HG03103 (cell line): ENCODE data around the gene JMY.

Experiments
- ATAC-seq: cut with Tn5 transposase; IDR thresholded peaks from one replicate; pipeline ENCODE4 v1.9.1; 2021; ENCODE audit warnings: low read depth; ENCODE audit not compliant: unreplicated experiment

Gene JMY

DNA sequence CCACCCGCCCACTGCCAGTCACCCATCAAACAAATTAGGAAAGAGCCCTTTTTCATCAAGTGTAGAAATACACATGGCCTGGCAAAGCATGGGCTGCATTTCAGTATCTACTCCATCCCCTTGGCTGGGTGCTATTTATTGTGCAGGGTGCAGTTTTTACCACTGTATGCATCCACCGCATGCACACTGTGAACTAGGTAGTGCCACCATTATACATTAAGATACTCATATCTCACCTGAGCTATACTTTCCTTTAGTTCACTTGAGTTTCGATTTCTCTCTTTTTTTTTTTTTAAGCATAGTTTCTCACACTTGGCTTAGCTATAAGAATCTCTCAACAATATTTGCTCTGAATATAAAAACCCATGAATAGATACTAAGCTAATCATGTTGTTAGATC, 49.4 kb downstream of the JMY start:
- ATAC-seq, result no peak

DNA sequence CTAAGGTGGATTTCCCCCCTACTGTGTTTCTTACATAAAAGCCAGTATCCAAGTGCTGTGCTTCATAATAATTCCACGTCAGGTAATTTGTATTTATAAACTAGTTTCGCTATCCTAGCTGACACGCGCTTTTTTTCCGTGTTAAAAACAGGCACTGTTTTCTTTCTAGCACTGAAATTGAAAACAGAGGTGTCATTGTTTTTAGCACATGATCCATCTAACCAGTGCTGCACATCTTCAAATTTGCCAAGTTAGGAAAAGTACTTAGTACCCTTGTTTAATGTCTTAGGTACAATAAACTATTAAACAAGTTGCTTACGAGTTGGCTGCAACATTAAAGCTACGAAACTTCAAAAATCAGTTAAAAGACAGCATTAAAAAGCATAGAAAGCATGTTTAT, 49.9 kb downstream of the JMY start:
- no peak for ATAC-seq

DNA sequence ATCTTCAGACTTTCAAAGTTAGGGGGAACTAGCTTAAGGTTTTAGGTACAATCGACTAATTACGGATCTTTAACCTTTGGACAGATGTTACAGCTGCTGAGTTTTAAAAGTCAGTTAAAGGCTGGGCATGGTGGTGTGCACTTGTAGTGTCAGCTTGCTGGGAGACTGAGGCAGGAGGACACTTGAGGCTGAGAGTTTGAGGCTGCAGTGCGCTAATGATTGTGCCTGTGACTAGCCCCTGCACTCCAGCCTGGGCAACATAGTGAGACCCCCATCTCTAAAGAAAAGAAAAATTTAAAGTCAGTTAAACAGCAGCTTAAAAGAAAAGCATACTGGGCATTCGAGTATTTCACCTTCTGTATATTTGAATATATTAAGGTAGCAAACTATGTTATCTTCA, 51.4 kb downstream of the JMY start:
- ATAC-seq, result no peak

DNA sequence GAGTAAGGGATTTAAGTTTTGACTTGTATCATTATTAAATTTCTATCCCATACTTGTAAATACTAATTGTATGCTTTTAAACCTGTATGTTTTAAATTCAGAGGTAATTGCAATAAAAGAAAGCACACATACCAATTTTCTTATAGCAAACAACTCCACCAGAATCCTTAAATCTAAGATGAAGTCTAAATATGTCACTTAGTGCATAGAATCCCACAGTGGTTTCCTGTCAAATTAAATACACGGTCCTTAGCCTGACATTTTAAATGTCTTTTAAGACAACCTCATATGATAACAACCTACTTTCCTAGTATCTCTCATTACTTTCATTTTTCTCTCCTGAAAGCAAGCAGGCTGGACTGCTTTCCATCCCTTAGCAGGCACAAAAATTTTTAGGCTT, 52.0 kb downstream of the JMY start:
- ATAC-seq, result no peak

DNA sequence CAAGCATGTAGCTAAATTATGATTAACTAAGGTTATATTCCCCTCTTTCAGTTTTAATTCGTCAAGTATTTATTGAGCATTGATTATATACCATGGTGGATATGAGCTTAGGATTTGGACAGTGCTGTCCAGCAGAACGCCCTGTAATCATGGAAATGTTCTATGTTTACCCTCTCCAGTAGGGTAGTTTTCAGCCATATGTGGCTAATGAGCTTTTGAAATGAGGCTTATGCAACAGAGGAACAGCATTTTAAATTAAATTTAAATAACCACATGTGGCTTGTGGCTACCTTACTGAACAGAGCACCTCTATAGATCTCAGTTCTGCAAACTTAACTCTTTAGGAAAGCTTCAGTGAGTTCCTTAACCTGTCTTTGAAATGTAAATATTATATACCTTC, 59.1 kb downstream of the JMY start:
- ATAC-seq, result no peak

DNA sequence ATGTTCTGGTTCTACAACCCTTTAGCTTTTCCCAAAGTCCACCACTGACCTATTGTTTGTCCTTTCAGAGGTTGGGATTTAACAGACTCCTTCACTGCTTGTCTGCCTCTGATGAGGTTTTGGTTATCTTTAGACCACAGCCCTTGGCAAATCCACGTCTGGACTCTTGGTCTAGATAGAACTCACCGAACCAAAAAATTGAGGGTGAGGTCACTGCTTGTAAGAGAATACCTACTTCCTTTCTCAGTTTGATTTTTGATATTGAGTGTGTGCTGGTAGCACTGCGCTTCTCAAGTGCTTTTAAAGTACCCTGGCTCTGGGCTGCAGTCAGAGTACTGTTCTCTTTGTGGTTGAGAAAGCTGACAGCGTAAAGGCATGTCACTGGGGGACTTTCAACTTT, 61.7 kb downstream of the JMY start:
- ATAC-seq, result no peak

DNA sequence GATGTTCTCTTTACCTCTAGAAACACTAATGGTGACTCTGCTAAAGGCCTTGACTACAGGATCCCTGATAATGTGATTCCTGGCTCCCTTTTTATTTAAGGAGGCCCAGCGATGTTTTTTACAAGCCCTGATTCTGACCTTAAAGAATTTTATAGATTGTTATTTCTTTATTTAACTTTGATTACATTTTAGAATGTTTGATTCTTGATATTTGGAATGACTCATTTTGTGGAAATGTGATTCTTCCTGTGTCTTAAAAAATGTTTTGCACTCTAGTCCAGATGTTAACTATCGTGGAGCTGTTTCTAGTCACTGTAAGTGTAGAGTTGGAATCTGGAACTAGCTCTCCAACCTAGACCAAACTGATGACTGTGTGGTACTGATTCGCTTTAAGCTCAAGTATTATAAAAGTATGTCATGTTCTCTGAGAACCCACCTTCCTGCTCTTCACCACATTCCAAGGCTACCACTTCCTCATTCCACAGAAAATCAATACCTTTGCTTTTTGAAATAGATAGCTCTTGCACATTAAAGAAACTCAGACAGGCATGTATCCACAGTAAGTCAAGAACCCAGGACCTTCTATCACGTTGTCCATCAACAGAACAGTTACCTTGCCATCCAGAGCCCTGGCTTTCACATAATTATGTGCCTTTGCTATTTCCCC, 65.2 kb downstream of the JMY start:
- no peak for ATAC-seq

DNA sequence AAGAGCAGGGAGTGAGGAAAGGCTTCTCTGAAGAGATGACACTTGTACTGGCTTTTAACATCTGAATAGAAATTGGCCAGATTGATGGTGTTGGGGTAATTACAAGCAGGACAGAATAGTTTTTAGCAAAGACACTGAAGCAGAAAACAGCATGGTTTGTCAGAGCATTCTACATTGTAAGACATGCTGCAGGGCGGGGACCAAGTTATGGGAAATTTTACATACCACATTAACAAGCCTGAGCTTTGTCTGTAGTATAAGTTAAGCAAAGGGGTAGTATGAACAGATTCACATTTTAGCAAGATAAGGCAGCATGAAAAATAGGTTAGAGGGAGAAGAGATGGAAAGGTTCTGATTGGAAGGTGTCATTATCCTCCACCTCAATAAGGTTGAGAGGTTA, 66.5 kb downstream of the JMY start:
- no peak for ATAC-seq

DNA sequence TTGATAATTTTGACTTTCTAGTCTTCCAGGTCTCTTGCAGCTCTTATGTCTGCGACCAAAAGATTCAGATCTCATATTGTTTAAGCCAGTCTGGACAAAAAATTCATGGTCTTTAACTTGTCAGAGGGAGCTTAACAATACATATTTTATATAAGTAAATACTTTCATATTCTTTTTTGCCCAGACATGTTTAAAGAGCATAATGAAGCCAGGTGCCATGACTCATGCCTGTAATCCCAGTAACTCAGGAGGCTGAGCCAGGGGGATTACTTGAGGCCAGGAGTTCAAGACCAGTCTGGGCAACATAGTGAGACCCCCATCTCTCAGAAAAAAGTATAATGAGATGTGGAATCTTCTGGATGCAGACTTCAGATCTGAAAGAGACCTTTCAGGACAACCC, 69.8 kb downstream of the JMY start:
- ATAC-seq, result no peak

DNA sequence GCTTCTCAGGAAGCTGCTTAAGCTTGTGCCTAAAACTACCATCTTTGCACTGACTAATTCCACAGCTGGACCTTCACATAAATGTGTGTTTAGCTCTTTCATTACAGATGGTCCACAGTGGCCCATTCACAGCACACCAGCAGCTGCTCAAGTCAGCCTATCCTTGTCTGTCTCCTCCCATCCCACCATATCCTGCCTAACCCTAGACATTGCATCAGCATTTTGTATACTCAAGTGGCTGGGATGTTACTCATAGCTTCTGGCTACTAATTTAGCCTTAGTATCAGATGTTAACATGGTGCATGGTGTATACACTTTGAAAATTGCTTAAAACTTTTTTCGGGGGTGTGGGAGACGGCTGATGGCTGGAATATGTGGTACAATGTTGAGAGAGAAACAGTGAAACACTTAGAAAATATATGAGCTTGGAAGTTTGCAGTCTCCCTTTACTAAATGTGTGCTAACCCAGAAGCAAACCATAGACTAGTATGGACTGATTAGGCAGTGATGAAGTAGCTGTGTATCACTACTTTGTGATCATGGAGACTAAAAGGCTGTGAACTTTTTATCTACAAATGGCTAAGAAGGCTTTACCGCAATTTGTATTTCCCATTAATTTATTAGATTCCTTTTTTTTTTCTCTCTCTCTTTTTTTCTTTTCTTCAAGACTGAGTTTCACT, 83.1 kb downstream of the JMY start:
- no peak for ATAC-seq

DNA sequence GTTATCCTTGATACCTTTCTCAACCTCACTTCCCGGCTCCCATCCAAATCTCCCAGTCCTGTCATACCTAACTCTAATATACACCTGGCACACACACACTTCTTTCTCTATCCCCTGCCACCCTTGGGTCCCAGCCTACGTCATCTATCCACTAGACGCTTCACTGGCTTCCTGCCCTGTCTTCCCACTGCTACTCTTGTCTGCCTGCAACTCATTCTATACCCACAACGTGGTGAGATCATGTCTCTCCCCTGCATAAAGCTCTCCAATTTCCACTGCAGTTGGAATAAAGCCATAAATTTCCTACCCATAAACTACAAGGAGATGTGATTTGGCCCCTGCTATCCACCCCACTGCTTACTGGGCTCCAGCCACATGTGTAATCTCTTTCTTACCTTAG, 93.5 kb downstream of the JMY start:
- no peak for ATAC-seq

DNA sequence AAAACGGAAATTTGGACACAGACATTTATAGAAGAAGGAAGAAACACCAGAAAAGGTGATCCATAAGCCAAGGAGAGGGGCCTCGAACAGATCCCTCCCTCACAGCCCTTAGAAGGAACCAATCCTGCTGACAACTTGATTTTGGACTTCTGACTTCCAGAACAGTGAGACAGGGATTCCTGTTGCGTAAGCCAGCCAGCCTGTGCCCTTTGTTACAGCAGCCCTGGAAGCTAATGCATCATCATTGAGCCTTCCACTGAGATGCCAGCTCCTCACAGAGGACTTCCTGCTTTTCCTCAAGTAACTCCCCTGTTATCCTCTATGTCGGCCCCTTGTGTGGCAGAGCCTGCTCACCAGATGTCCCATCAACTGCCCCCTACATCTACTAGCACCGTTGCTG, 94.1 kb downstream of the JMY start:
- no peak for ATAC-seq

DNA sequence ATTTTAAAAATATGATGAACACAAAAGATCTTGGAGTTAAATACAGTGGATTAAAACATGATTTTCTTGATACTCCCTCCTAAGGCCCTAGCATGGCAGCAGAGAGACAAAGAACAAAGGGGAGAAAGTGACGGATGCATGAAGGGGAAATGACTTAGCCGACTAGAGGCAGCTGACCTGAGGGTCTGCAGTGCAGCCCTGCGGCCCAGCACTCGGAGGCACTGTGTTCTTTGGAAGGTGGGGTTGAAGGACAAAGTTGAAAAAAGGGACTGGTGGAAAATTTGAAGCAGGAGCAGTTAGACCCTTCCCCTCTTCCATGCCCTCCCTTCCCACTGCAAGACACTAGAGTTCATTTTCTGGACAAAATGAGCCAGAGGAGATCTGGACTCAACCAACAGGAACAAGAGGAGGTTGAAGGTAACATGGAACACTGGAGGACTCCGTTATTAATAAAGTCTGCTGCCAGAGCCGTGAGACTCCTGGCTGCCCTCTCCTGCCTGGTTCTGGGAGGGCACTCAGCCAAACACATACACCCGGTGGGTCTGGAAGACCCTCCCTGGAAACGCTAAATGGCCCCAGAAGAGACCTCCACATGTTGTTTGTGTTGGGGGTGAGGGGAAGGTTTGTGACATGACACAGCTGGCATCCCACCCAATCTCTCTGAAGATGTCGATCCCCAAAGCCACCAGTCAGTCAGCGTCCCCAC, 98.1 kb downstream of the JMY start:
- ATAC-seq, result no peak

DNA sequence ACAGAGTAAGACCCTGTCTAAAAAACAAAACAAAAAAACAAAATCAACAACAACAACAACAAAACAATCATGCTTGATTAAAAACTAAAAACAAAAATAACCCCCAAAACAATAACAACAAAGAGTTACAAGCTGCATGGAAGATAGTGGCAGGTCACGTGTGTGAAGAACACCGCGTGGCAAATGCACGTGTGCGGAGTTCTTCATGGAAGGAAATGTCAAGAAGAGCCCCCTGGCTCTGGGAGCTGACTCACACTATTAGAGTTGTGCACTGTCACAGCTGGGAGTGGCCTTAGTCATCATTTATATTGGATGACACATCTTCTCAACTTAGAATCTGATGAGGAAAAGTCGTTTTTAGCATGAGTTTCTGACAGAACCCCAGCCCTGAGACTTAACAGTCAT, 110.5 kb downstream of the JMY start:
- no peak for ATAC-seq

DNA sequence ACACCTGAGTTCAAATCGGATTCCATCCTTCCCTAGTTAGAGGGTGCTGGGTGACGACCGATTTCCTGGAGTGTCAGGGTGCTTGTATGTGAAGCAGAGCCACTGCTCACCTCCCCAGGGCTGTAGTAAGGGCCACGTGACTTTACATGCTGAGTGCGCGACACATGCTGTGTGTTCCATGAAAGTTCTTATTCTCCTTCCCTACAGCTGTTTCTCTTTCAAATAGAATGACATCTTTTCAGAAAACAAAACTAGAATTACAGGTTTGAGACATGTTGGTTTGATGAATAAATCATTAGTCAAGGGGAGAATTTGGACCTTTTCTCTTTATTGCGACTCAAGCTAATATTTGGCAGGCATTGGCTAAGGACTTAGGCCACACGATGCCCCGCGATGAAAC, 113.1 kb downstream of the JMY start:
- no peak for ATAC-seq

DNA sequence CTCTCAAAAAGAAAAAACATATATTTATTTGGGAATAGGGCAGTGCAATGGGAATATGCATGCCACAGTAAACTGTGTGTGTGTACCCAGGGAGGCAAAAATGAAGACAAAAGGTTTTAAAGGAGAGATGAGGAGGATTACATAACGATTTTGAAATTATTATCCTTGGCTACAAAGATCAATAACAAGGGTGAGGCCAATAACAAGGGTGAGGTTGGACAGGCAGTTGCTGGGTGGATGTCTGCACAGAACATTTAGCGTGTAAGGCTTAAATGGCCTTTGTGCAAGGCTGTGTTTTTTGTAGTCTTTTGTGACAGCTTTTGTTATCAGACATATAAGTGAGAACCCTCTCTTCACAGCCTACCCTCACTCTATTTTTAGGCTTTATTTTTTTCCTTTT, 114.0 kb downstream of the JMY start:
- ATAC-seq, result no peak

DNA sequence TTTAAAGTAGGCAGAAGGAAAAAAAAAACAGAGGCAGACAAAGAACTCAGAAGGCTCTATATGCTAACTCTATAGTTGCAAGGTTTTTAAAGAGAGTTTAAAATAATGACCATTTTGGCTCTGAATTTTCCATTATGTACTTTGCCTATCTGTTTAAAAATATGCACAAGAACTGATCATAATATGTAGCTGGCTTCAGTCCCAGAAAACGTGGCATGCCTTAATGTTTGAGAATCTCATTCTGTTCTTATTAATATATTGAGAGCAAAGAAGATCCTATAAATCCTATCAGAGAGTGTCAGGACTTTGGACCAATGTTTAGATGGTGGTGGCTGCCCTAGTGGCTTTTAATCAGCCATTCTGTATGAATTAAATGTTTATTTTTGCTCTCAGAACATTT, 121.5 kb downstream of the JMY start:
- ATAC-seq, result no peak
